IMR-90 (cell line): ENCODE results near the gene ATOSB. TPM values are rescaled to one million over a fixed set of nuclear protein-coding genes. Genes with fewer than 3 reads are reported as not detected.

Source experiments
- ATAC-seq: fragments of 200-7000 bp; cut with Tn5 transposase; 2 replicates; pipeline ENCODE4 v1.9.1; 2020; ENCODE audit warnings: low read depth, mild to moderate bottlenecking, moderate library complexity
- BruUV-seq: library from RNA; stranded (reverse); fragments of 400-500 nt; replicated peaks from 2 replicates; lab custom pipeline; 2021; lab: Mats Ljungman, UMichigan
- CTCF ChIA-PET: fragments of 300-600 bp; formaldehyde crosslinking; extraction: SDS; loops from one replicate; lab custom pipeline; 2021; ENCODE audit warnings: antibody characterized with exemption; lab: Yijun Ruan, JAX
- POLR2A ChIA-PET: fragments of 300-600 bp; sonication (Branson Sonifier 250); formaldehyde crosslinking; loops from one replicate; lab custom pipeline; 2022; ENCODE audit warnings: antibody characterized with exemption; ENCODE audit not compliant: unreplicated experiment; lab: Charles Lee
- DNase-seq: peaks from one replicate; pipeline ENCODE4 v3.0.0; 2013
- H2AFZ ChIP-seq: replicated peaks from 2 replicates; pipeline ENCODE3; 2013; ENCODE audit warnings: low read length, mild to moderate bottlenecking; ENCODE audit not compliant: poor library complexity
- H2AK5ac ChIP-seq: 2 replicates; pipeline ENCODE4 v1.6.1; 2013; ENCODE audit warnings: low read depth, low read length, inconsistent platforms
- H2AK9ac ChIP-seq: replicated peaks from 2 replicates; pipeline ENCODE3; 2013; ENCODE audit warnings: mild to moderate bottlenecking, low read depth, low read length, moderate library complexity; ENCODE audit not compliant: poor library complexity
- H2BK120ac ChIP-seq: 2 replicates; pipeline ENCODE4 v1.6.1; 2013; ENCODE audit warnings: low read depth, low read length, inconsistent platforms
- H2BK15ac ChIP-seq: 3 replicates; pipeline ENCODE4 v1.6.1; 2013; ENCODE audit warnings: low read depth, low read length, inconsistent platforms
- H2BK20ac ChIP-seq: 2 replicates; pipeline ENCODE4 v1.6.1; 2013; ENCODE audit warnings: low read depth, mild to moderate bottlenecking, inconsistent platforms, low read length, moderate library complexity
- H2BK5ac ChIP-seq: 2 replicates; pipeline ENCODE4 v1.6.1; 2013; ENCODE audit warnings: mild to moderate bottlenecking, low read depth, low read length, inconsistent platforms; ENCODE audit not compliant: poor library complexity, severe bottlenecking
- H3K14ac ChIP-seq: replicated peaks from 2 replicates; pipeline ENCODE4 v1.6.1; 2013; ENCODE audit warnings: low read depth, low read length, inconsistent platforms
- H3K18ac ChIP-seq: 2 replicates; pipeline ENCODE4 v1.6.1; 2013; ENCODE audit warnings: low read depth, low read length, control low read depth
- H3K23ac ChIP-seq: 2 replicates; pipeline ENCODE4 v1.6.1; 2013; ENCODE audit warnings: low read depth, low read length, inconsistent platforms
- H3K27ac ChIP-seq: 2 replicates; pipeline ENCODE4 v1.5.1; 2013; ENCODE audit warnings: mild to moderate bottlenecking, control low read depth, low read length; ENCODE audit not compliant: insufficient read depth
- H3K27me3 ChIP-seq: 2 replicates; pipeline ENCODE4 v1.6.1; 2013; ENCODE audit warnings: low read length; ENCODE audit not compliant: control insufficient read depth, insufficient read depth
- H3K36me3 ChIP-seq: 2 replicates; pipeline ENCODE4 v1.6.1; 2013; ENCODE audit warnings: low read length, mixed read lengths; ENCODE audit not compliant: control insufficient read depth, insufficient read depth
- H3K4ac ChIP-seq: 2 replicates; pipeline ENCODE4 v1.6.1; 2013; ENCODE audit warnings: low read depth, low read length, inconsistent platforms
- H3K4me1 ChIP-seq: 2 replicates; pipeline ENCODE4 v1.6.1; 2013; ENCODE audit warnings: low read length, mixed read lengths; ENCODE audit not compliant: control insufficient read depth, insufficient read depth
- H3K4me2 ChIP-seq: 2 replicates; pipeline ENCODE4 v1.6.1; 2013; ENCODE audit warnings: low read depth, mild to moderate bottlenecking, control low read depth, low read length, moderate library complexity
- H3K4me3 ChIP-seq: 2 replicates; pipeline ENCODE4 v1.5.1; 2013; ENCODE audit warnings: low read depth, mild to moderate bottlenecking, control low read depth, low read length, moderate library complexity; ENCODE audit not compliant: insufficient read depth
- H3K56ac ChIP-seq: 2 replicates; pipeline ENCODE4 v1.6.1; 2013; ENCODE audit warnings: low read length, inconsistent platforms; ENCODE audit not compliant: insufficient read depth; ENCODE audit errors: extremely low read depth
- H3K79me1 ChIP-seq, 2 experiments: 2 replicates each; pipeline ENCODE4 v1.6.1; 2013; ENCODE audit warnings: low read length in 2 of 2, inconsistent platforms in 1 of 2, low read depth in 1 of 2
- H3K9ac ChIP-seq: 2 replicates; pipeline ENCODE4 v1.6.1; 2013; ENCODE audit warnings: low read depth, low read length, control low read depth
- H3K9me1 ChIP-seq: 2 replicates; pipeline ENCODE4 v1.6.1; 2013; ENCODE audit warnings: low read length, inconsistent platforms; ENCODE audit not compliant: insufficient read depth
- H3K9me3 ChIP-seq: 2 replicates; pipeline ENCODE4 v1.6.1; 2013; ENCODE audit warnings: low read length; ENCODE audit not compliant: control insufficient read depth, insufficient read depth
- H4K20me1 ChIP-seq: 2 replicates; pipeline ENCODE4 v1.6.1; 2013; ENCODE audit warnings: low read length, inconsistent platforms; ENCODE audit not compliant: insufficient read depth
- H4K5ac ChIP-seq: 2 replicates; pipeline ENCODE4 v1.6.1; 2013; ENCODE audit warnings: mild to moderate bottlenecking, low read depth, low read length, control low read depth
- H4K8ac ChIP-seq, 2 experiments: 2 replicates each; pipeline ENCODE4 v1.6.1; 2013; ENCODE audit warnings: low read depth in 2 of 2, low read length in 2 of 2, control low read depth in 1 of 2, inconsistent platforms in 1 of 2
- H4K91ac ChIP-seq: 2 replicates; pipeline ENCODE4 v1.6.1; 2013; ENCODE audit warnings: low read depth, low read length, inconsistent platforms; ENCODE audit not compliant: insufficient read depth
- BHLHE40 ChIP-seq: fragments of 150-350 bp; IDR thresholded peaks from 2 replicates; pipeline ENCODE4 v1.6.1; 2016; ENCODE audit warnings: mild to moderate bottlenecking, low read depth, low read length
- CEBPB ChIP-seq: IDR thresholded peaks from 2 replicates; pipeline ENCODE4 v1.6.1; 2012; ENCODE audit warnings: low read depth, low read length, improper control_type of control experiment
- CHD1 ChIP-seq: IDR thresholded peaks from 2 replicates; pipeline ENCODE4 v1.6.1; 2012; ENCODE audit warnings: low read depth, low read length, improper control_type of control experiment
- FOS ChIP-seq: fragments of 150-350 bp; IDR thresholded peaks from 2 replicates; pipeline ENCODE4 v1.6.1; 2016; ENCODE audit warnings: low read depth, low read length
- MAFK ChIP-seq: IDR thresholded peaks from 2 replicates; pipeline ENCODE4 v1.6.1; 2012; ENCODE audit warnings: low read depth, low read length, improper control_type of control experiment
- MAZ ChIP-seq: IDR thresholded peaks from 2 replicates; pipeline ENCODE4 v1.6.1; 2012; ENCODE audit warnings: low read depth, mild to moderate bottlenecking, low read length, improper control_type of control experiment, moderate library complexity, borderline replicate concordance
- MXI1 ChIP-seq: IDR thresholded peaks from 2 replicates; pipeline ENCODE4 v1.6.1; 2012; ENCODE audit warnings: low read depth, mild to moderate bottlenecking, low read length, moderate library complexity, borderline replicate concordance
- NFE2L2 ChIP-seq: fragments of 150-350 bp; IDR thresholded peaks from 2 replicates; pipeline ENCODE4 v1.6.1; 2016; ENCODE audit warnings: low read depth, mild to moderate bottlenecking, low read length
- POLR2A ChIP-seq: IDR thresholded peaks from 2 replicates; pipeline ENCODE4 v1.6.1; 2012; ENCODE audit warnings: mild to moderate bottlenecking, low read depth, low read length
- RAD21 ChIP-seq: IDR thresholded peaks from 2 replicates; pipeline ENCODE4 v1.6.1; 2012; ENCODE audit warnings: low read length, improper control_type of control experiment
- RCOR1 ChIP-seq: IDR thresholded peaks from 2 replicates; pipeline ENCODE4 v1.6.1; 2012; ENCODE audit warnings: mild to moderate bottlenecking, low read length, improper control_type of control experiment; ENCODE audit not compliant: insufficient replicate concordance
- RFX5 ChIP-seq: IDR thresholded peaks from 2 replicates; pipeline ENCODE4 v1.8.0; 2012; ENCODE audit warnings: low read depth, mild to moderate bottlenecking, low read length, moderate library complexity
- SMC3 ChIP-seq: fragments of 150-350 bp; IDR thresholded peaks from 2 replicates; pipeline ENCODE4 v1.6.1; 2016; ENCODE audit warnings: low read depth, mild to moderate bottlenecking, antibody characterized with exemption, low read length, moderate library complexity
- WGBS, 2 experiments: methylation state at CpG; one replicate each; pipeline versions ENCODE4 v1.1.5 to v1.1.7; 2013; ENCODE audit warnings: missing lambda C conversion rate in 2 of 2; ENCODE audit not compliant: insufficient read length in 1 of 2; ENCODE audit errors: extremely low coverage in 2 of 2; 5-methylcytosine and 5-hydroxymethylcytosine counted together
- dilution Hi-C: fragments of 300-500 bp; cut with HindIII; formaldehyde crosslinking; loops from one replicate; pipeline ENCODE4 v1.14.3; 2018; ENCODE audit warnings: low sequenced_read_pairs; ENCODE audit not compliant: unreplicated experiment
- in situ Hi-C: fragments of 300-500 bp; cut with MboI; formaldehyde crosslinking; loops from 3 replicates; pipeline ENCODE4 v1.14.3; 2019; ENCODE audit warnings: low sequenced_read_pairs, inconsistent platforms, mixed read lengths
- intact Hi-C: fragments of 100-400 bp; cut with micrococcal nuclease; formaldehyde crosslinking; loops from 2 replicates; pipeline ENCODE4 v1.10.0; 2022
- polyA plus RNA-seq, 3 experiments: library from polyadenylated mRNA; depleted of rRNA; stranded (reverse); fragments of >200 nt; gene quantifications; 2 replicates each; pipeline ENCODE4 v1.2.3, GENCODE V29; 2012; ENCODE audit warnings: low replicate concordance in 1 of 3
- total RNA-seq: library from RNA; depleted of rRNA; stranded (reverse); fragments of >200 nt; gene quantifications from 2 replicates; pipeline ENCODE4 v1.2.3, GENCODE V29; 2012
- TF ChIP-seq, protein P1 (sequence below): fragments of 150-350 bp; IDR thresholded peaks from 2 replicates; pipeline ENCODE4 v1.6.1; 2016; ENCODE audit warnings: low read depth, mild to moderate bottlenecking, low read length, moderate library complexity, borderline replicate concordance
- TF ChIP-seq, protein P2 (sequence below): fragments of 150-350 bp; IDR thresholded peaks from 2 replicates; pipeline ENCODE4 v1.6.1; 2017; ENCODE audit warnings: mild to moderate bottlenecking, antibody characterized with exemption, low read length, low read depth
- TF ChIP-seq, protein P3 (sequence below): conservative IDR thresholded peaks from 2 replicates; pipeline ENCODE4 v1.5.1; 2012; ENCODE audit warnings: mild to moderate bottlenecking, low read depth, low read length, improper control_type of control experiment

The ATOSB gene
- total and polyA plus RNA-seq, 2 of the 4 experiments (the other 2 are of a cell fraction): 12.0 to 40.2 TPM

DNA sequence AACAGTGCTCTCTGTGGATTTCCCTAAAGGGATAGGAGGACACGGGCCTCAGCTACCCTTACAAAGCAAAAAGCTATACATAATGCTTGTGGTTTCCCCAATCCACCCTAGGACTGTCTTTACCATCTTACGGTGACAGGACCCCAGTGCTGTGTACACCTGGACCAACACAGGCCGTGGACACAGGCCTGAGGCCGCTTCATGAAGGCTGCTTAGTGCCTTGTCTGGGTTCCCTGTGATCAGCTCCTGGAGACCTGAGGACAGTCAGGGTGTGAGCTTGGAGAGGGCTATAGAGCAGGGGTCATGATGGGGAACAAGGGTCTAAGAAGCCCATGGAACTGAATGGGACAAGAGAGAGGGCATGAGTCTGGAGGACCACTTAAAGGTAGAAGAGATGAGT, 38.8 kb downstream of the ATOSB start:
- no peak overlapping the region for H3K18ac ChIP-seq
- dilution Hi-C loops (no loop called here), in situ Hi-C loops (no loop called here), intact Hi-C loops (loop anchor here (10.0 kb wide), 1 partner anchor 312 kb away; no protein-coding TSS in a partner anchor)
- no peak overlapping the region for H3K14ac ChIP-seq
- H2AFZ ChIP-seq: no peak overlapping the region
- no CpG with 5 or more reads among the region's 4 CpGs for WGBS, 2 experiments
- no peak overlapping the region for H4K8ac ChIP-seq
- H3K27me3 ChIP-seq: no peaks in the 10 kb centered on the region
- ATAC-seq: no peak
- no peak overlapping the region for H2BK5ac ChIP-seq
- H3K27ac ChIP-seq: no peak overlapping the region
- H2BK20ac ChIP-seq: no peak overlapping the region
- no peak overlapping the region for H3K23ac ChIP-seq
- H3K9me1 ChIP-seq: peaks cover 18% of the 10 kb centered on the region
- H4K5ac ChIP-seq: no peak overlapping the region
- no peak overlapping the region for H2AK5ac ChIP-seq
- H2AK9ac ChIP-seq: no peak overlapping the region
- TF ChIP-seq CEBPB (no peak), MXI1 (no peak), RFX5 (no peak), BHLHE40 (no peak), FOS (no peak), POLR2A (no peak), NFE2L2 (no peak), RCOR1 (no peak), MAZ (no peak), MAFK (no peak), SMC3 (no peak), RAD21 (no peak), CHD1 (no peak)
- TF ChIP-seq, protein P1, sequence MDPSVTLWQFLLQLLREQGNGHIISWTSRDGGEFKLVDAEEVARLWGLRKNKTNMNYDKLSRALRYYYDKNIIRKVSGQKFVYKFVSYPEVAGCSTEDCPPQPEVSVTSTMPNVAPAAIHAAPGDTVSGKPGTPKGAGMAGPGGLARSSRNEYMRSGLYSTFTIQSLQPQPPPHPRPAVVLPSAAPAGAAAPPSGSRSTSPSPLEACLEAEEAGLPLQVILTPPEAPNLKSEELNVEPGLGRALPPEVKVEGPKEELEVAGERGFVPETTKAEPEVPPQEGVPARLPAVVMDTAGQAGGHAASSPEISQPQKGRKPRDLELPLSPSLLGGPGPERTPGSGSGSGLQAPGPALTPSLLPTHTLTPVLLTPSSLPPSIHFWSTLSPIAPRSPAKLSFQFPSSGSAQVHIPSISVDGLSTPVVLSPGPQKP: no peak
- TF ChIP-seq, protein P2, sequence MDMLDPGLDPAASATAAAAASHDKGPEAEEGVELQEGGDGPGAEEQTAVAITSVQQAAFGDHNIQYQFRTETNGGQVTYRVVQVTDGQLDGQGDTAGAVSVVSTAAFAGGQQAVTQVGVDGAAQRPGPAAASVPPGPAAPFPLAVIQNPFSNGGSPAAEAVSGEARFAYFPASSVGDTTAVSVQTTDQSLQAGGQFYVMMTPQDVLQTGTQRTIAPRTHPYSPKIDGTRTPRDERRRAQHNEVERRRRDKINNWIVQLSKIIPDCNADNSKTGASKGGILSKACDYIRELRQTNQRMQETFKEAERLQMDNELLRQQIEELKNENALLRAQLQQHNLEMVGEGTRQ: no peak
- TF ChIP-seq, protein P3, sequence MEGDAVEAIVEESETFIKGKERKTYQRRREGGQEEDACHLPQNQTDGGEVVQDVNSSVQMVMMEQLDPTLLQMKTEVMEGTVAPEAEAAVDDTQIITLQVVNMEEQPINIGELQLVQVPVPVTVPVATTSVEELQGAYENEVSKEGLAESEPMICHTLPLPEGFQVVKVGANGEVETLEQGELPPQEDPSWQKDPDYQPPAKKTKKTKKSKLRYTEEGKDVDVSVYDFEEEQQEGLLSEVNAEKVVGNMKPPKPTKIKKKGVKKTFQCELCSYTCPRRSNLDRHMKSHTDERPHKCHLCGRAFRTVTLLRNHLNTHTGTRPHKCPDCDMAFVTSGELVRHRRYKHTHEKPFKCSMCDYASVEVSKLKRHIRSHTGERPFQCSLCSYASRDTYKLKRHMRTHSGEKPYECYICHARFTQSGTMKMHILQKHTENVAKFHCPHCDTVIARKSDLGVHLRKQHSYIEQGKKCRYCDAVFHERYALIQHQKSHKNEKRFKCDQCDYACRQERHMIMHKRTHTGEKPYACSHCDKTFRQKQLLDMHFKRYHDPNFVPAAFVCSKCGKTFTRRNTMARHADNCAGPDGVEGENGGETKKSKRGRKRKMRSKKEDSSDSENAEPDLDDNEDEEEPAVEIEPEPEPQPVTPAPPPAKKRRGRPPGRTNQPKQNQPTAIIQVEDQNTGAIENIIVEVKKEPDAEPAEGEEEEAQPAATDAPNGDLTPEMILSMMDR: no peak
- H4K91ac ChIP-seq: no peak overlapping the region
- H3K4ac ChIP-seq: no peak overlapping the region
- no peak for DNase-seq
- no peak overlapping the region for H3K9ac ChIP-seq
- H3K36me3 ChIP-seq: no peaks in the 10 kb centered on the region; the same call in 1 of the 2 replicates
- H3K4me1 ChIP-seq: peaks cover 6% of the 10 kb centered on the region; the same call in 1 of the 2 replicates
- no peak overlapping the region for H3K4me2 ChIP-seq
- ChIA-PET POLR2A (no interaction called here), CTCF (interaction anchor here (1.0 kb wide), 1 partner anchor 20 kb away, joined by 4 read pairs; no protein-coding TSS in a partner anchor)
- H3K9me3 ChIP-seq: no peaks in the 10 kb centered on the region
- peaks cover 14 to 51% of the 10 kb centered on the region in 2 experiments; a peak in 3 of 4 replicates for H3K79me1 ChIP-seq
- BruUV-seq: no TSS peak
- no peak overlapping the region for H2BK15ac ChIP-seq
- peaks cover 6% of the 10 kb centered on the region for H4K20me1 ChIP-seq
- no peak overlapping the region for H2BK120ac ChIP-seq
- H3K56ac ChIP-seq: no peak overlapping the region
- H3K4me3 ChIP-seq: no peak overlapping the region
